ENCODE measurements around the gene JAK2.

The JAK2 gene

DNA sequence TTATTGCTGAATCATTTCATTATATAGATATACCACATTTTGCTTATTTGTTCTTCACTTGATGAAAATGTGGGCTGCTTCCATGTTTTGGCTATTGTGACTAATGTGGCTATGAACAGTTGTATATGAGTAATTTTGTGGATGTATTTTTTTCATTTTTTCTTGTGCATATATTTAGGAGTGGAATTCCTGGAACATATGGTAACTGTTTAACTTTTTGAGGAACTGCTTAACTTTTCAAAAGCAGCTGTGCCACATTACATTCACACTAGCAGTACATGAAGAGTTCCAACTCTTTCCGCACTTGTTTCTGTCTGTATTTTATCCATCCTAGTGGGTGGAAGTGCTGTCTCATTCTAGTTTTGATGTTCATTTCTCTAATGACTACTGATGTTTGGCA, 67.8 kb downstream of the JAK2 start:
- Histone ChIP-seq H3K4me3 (ENCODE audit: insufficient read depth, low read length, poor library complexity, severe bottlenecking) (no peak overlapping the region), H3F3A (ENCODE audit: insufficient read depth) (no peaks in the 10 kb centered on the region), H3K36me3 (ENCODE audit: low read length) (no peaks in the 10 kb centered on the region), H2AFZ (ENCODE audit: low read depth, low read length, severe bottlenecking) (no peak overlapping the region), H3K27me3 (ENCODE audit: low read length) (no peaks in the 10 kb centered on the region), H3K9ac (ENCODE audit: low read length) (no peak overlapping the region), H3K79me2 (ENCODE audit: insufficient read depth, low read length) (no peaks in the 10 kb centered on the region), H4K20me1 (ENCODE audit: low read depth, low read length) (no peaks in the 10 kb centered on the region), H3K4me2 (ENCODE audit: low read depth, low read length, poor library complexity, severe bottlenecking) (no peak overlapping the region), H3K9me3 (ENCODE audit: insufficient read depth, low read length) (no peaks in the 10 kb centered on the region), H3K9me2 (replicated peaks; ENCODE audit: insufficient read depth, low read length) (no peaks in the 10 kb centered on the region), H3K27ac (ENCODE audit: low read depth, low read length) (no peak overlapping the region)
- TF ChIP-seq, protein P1, sequence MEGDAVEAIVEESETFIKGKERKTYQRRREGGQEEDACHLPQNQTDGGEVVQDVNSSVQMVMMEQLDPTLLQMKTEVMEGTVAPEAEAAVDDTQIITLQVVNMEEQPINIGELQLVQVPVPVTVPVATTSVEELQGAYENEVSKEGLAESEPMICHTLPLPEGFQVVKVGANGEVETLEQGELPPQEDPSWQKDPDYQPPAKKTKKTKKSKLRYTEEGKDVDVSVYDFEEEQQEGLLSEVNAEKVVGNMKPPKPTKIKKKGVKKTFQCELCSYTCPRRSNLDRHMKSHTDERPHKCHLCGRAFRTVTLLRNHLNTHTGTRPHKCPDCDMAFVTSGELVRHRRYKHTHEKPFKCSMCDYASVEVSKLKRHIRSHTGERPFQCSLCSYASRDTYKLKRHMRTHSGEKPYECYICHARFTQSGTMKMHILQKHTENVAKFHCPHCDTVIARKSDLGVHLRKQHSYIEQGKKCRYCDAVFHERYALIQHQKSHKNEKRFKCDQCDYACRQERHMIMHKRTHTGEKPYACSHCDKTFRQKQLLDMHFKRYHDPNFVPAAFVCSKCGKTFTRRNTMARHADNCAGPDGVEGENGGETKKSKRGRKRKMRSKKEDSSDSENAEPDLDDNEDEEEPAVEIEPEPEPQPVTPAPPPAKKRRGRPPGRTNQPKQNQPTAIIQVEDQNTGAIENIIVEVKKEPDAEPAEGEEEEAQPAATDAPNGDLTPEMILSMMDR (IDR thresholded peaks at IDR 0.05; ENCODE audit: insufficient read depth, low read length, poor library complexity, severe bottlenecking), result no peak
- no peak for TF ChIP-seq EZH2phosphoT487 (conservative IDR thresholded peaks at IDR 0.05; ENCODE audit: low read length)

DNA sequence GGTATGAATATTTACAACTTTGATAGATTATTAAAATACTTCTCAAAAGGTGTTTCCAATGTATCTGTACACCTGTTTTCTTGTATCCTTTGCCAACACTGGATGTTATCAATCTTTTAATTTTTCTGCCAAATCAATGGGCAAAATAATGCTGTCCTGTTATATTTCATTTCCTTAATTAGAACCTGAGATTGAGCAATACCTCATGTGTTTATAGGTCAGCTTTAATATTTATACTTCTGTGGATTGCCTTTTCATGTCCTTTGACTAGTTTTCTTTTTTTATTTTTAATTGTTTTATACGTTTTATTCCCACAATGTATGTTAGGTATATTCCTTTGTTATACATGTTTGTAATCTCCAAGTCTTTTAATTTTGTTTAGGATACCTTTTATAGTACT, 77.6 kb downstream of the JAK2 start:
- Histone ChIP-seq H3F3A (ENCODE audit: insufficient read depth) (no peaks in the 10 kb centered on the region), H2AFZ (ENCODE audit: low read depth, low read length, severe bottlenecking) (no peak overlapping the region), H3K27ac (ENCODE audit: low read depth, low read length) (no peak overlapping the region), H4K20me1 (ENCODE audit: low read depth, low read length) (no peaks in the 10 kb centered on the region), H3K27me3 (ENCODE audit: low read length) (no peaks in the 10 kb centered on the region), H3K9me3 (ENCODE audit: insufficient read depth, low read length) (no peaks in the 10 kb centered on the region), H3K9me2 (replicated peaks; ENCODE audit: insufficient read depth, low read length) (no peaks in the 10 kb centered on the region), H3K9ac (ENCODE audit: low read length) (no peak overlapping the region), H3K36me3 (ENCODE audit: low read length) (no peaks in the 10 kb centered on the region), H3K79me2 (ENCODE audit: insufficient read depth, low read length) (no peaks in the 10 kb centered on the region), H3K4me3 (ENCODE audit: insufficient read depth, low read length, poor library complexity, severe bottlenecking) (no peak overlapping the region), H3K4me2 (ENCODE audit: low read depth, low read length, poor library complexity, severe bottlenecking) (no peak overlapping the region)
- TF ChIP-seq, protein P1 (IDR thresholded peaks at IDR 0.05; ENCODE audit: insufficient read depth, low read length, poor library complexity, severe bottlenecking), result no peak
- TF ChIP-seq EZH2phosphoT487 (conservative IDR thresholded peaks at IDR 0.05; ENCODE audit: low read length), result no peak

DNA sequence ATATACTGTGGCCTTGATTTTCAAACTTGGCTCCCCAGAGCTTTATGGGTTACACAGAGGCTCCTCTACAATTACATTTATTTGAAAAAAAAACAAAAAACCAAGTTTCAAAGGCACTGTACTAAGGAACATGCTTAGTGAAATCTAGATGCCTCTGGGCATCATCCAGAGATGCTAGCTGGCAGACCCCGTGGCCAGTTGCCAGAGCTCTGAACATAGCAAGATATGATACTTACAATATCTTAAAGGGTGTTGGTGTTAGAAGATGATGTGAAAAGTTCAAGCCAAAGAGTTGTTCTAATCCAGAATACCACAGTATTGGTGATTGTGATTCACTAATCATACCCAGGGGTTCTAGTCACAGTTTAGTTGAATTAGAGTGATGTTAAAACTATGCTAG, 87.8 kb downstream of the JAK2 start:
- no peak for TF ChIP-seq EZH2phosphoT487 (conservative IDR thresholded peaks at IDR 0.05; ENCODE audit: low read length)
- TF ChIP-seq, protein P1 (IDR thresholded peaks at IDR 0.05; ENCODE audit: insufficient read depth, low read length, poor library complexity, severe bottlenecking), result no peak
- no peaks in the 10 kb centered on the region for H3K79me2 ChIP-seq (ENCODE audit: insufficient read depth, low read length)
- H3F3A ChIP-seq (ENCODE audit: insufficient read depth), result no peaks in the 10 kb centered on the region
- no peak overlapping the region for H3K27ac ChIP-seq (ENCODE audit: low read depth, low read length)
- no peak overlapping the region for H3K4me3 ChIP-seq (ENCODE audit: insufficient read depth, low read length, poor library complexity, severe bottlenecking)
- H4K20me1 ChIP-seq (ENCODE audit: low read depth, low read length), result no peaks in the 10 kb centered on the region
- no peaks in the 10 kb centered on the region for H3K36me3 ChIP-seq (ENCODE audit: low read length)
- no peak overlapping the region for H3K4me2 ChIP-seq (ENCODE audit: low read depth, low read length, poor library complexity, severe bottlenecking)
- H2AFZ ChIP-seq (ENCODE audit: low read depth, low read length, severe bottlenecking), result no peak overlapping the region
- H3K27me3 ChIP-seq (ENCODE audit: low read length), result no peaks in the 10 kb centered on the region
- no peaks in the 10 kb centered on the region for H3K9me3 ChIP-seq (ENCODE audit: insufficient read depth, low read length)
- H3K9me2 ChIP-seq (replicated peaks; ENCODE audit: insufficient read depth, low read length), result no peaks in the 10 kb centered on the region
- no peak overlapping the region for H3K9ac ChIP-seq (ENCODE audit: low read length)
